ENCODE results near the gene GIGYF1. TPM values are rescaled to one million over a fixed set of nuclear protein-coding genes. Genes with fewer than 3 reads are reported as not detected.
"Not testable (repeated sequence)": the region's sequence is repeated elsewhere in the genome, so short reads cannot be mapped to it uniquely, and the experiment has no call there.

GIGYF1 gene
- total RNA-seq, 1 donor from 2014 or later: 23.5 TPM

DNA sequence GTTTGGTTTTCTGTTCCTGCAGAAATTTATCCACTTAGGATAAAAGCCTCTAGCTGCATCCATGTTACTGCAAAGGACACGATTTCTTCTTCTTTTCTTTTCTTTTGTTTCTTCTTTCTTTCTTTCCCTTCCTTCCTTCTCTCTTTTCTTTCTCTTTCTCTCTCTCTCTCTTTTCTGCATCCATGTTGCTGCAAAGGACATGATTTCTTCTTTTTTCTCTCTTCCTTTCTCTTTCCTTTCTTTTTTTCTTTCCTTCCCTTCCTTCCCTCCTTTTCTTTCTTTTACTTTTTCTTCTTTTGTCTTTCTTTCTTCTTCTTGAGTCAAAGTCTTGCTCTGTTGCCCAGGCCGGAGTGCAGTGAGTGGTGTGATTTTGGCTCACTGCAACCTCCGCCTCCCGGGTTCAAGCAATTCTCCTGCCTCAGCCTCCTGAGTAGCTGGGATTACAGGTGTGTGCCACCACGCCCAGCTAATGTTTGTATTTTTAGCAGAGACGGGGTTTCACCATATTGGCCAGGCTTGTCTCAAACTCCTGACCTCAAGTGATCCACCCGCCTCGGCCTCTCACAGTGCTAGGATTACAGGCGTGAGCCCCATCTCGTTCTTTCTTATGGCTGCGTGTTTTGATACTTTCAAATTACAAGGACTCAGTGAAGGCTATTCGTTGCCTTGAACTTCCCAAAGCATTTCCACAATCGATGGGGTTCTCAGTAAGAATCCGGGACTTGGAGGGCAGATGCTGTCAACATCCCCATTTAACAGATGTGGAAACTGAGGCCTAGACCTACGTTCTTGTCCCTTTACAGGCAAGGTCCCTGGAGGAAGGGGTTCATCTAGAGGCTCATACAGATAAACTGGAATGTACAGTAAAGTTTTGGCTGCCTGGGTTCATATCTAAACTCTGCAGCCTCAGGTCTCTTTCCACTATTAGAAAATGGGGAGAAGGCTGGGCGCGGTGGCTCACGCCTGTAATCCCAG, 22.4 kb downstream of the GIGYF1 start:
- no peaks in the 10 kb centered on the region for H3K27me3 ChIP-seq (ENCODE audit: control insufficient read depth, insufficient read depth, low read length)
- TF ChIP-seq, protein P1, sequence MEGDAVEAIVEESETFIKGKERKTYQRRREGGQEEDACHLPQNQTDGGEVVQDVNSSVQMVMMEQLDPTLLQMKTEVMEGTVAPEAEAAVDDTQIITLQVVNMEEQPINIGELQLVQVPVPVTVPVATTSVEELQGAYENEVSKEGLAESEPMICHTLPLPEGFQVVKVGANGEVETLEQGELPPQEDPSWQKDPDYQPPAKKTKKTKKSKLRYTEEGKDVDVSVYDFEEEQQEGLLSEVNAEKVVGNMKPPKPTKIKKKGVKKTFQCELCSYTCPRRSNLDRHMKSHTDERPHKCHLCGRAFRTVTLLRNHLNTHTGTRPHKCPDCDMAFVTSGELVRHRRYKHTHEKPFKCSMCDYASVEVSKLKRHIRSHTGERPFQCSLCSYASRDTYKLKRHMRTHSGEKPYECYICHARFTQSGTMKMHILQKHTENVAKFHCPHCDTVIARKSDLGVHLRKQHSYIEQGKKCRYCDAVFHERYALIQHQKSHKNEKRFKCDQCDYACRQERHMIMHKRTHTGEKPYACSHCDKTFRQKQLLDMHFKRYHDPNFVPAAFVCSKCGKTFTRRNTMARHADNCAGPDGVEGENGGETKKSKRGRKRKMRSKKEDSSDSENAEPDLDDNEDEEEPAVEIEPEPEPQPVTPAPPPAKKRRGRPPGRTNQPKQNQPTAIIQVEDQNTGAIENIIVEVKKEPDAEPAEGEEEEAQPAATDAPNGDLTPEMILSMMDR (IDR thresholded peaks at IDR 0.05; ENCODE audit: insufficient read depth, low read length, poor library complexity, severe bottlenecking): no peak
- H3K4me3 ChIP-seq (ENCODE audit: low read depth, low read length): no peak overlapping the region
- DNase-seq (ENCODE audit: low read depth): no peak
- no peaks in the 10 kb centered on the region for H3K36me3 ChIP-seq (ENCODE audit: control insufficient read depth, insufficient read depth, low read length)

DNA sequence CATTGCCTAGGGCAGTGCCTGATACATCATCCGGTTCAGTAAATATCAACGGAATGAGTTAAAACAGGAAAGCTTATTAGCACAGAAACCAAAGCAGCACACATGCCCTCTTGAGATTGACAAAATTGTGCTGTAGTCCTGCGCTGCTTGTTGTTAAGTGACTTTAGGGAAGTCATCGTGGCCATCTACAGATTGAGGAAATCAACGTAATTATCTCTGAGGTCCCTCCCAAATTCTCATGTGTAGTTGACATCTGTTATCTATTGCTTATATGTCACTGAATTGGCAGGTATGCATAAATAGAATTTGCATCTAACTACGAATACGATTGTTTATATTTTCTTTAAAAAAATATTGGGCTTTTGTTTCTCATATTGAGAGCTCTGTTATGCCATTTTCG, 24.0 kb downstream of the GIGYF1 start:
- no peaks in the 10 kb centered on the region for H3K27me3 ChIP-seq (ENCODE audit: control insufficient read depth, insufficient read depth, low read length)
- TF ChIP-seq, protein P1 (IDR thresholded peaks at IDR 0.05; ENCODE audit: insufficient read depth, low read length, poor library complexity, severe bottlenecking): no peak
- H3K4me3 ChIP-seq (ENCODE audit: low read depth, low read length): no peak overlapping the region

DNA sequence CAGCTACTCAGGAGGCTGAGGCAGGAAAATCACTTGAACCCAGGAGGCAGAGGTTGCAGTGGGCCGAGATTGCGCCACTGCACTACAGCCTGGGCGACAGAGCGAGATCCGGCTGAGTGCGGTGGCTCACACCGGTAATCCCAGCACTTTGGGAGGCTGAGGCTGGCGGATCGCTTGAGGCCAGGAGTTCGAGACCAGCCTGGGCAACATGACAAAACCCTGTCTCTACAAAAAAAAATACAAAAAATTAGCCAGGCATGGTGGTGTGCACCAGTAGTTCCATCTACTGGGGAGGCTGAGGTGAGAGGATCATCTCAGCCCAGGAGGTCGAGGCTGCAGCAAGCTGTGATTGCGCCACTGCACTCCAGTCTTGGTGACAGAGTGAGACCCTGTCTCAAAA, 24.9 kb downstream of the GIGYF1 start:
- H3K27me3 ChIP-seq (ENCODE audit: control insufficient read depth, insufficient read depth, low read length); DNase-seq (ENCODE audit: low read depth): not testable (repeated sequence)

More for the DNA sequence above, 24.0 kb downstream of the GIGYF1 start:
- DNase-seq (ENCODE audit: low read depth): no peak
- H3K36me3 ChIP-seq (ENCODE audit: control insufficient read depth, insufficient read depth, low read length): no peaks in the 10 kb centered on the region

DNA sequence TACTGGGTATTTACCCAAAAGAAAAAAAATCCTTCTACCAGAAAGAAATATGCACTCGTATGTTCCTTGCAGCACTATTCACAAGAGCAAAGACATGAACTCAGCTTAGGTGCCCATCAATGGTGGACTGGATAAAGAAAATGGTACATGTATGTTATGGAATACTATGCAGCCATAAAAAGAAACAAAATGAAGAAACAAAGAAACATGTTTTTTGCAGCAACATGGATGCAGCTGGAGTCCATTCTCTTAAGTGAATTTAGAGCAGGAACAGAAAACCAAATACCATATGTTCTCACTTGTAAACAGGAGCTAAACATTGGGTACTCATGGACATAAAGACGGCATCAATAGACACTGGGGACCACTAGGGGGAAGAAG, 26.0 kb downstream of the GIGYF1 start:
- no peak overlapping the region for H3K4me3 ChIP-seq (ENCODE audit: low read depth, low read length)
- TF ChIP-seq, protein P1 (IDR thresholded peaks at IDR 0.05; ENCODE audit: insufficient read depth, low read length, poor library complexity, severe bottlenecking): no peak
- no peaks in the 10 kb centered on the region for H3K36me3 ChIP-seq (ENCODE audit: control insufficient read depth, insufficient read depth, low read length)
- no peak for DNase-seq (ENCODE audit: low read depth)
- H3K27me3 ChIP-seq (ENCODE audit: control insufficient read depth, insufficient read depth, low read length): no peaks in the 10 kb centered on the region

More for the DNA sequence above, 24.9 kb downstream of the GIGYF1 start:
- not testable (repeated sequence) for H3K4me3 ChIP-seq (ENCODE audit: low read depth, low read length); H3K36me3 ChIP-seq (ENCODE audit: control insufficient read depth, insufficient read depth, low read length)

DNA sequence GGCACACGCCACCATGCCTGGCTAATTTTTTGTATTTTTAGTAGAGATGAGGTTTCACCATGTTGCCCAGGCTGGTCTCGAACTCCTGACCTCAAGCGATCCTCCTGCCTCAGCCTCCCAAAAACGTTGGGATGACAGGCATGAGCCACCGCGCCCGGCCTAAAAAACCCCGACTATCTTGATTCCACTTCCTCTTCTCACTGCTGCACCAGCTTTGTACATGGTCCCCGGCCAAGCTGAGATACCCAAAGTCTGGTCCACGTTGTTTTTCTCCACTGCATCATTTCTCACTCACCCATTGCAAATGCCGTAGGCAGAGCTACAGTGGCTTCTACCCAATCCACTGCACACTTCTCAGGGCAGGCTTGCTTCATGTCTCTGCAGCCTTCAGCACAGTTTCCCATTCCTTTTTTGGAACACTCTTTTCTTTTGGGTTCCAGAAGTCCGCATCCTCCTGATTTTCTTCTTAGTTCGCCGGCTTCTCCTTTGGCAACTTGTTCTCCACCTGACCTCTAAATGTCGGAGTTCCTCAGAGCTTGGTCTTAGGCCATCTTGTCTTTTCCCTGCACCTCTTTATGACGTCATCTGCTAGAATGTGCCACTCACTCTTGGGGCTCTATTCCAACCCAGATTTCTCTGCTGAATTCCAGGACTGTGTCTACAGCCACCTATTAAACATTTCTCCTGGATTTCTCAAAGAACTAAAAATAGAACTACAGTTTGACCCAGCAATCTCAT, 26.6 kb downstream of the GIGYF1 start:
- H3K36me3 ChIP-seq (ENCODE audit: control insufficient read depth, insufficient read depth, low read length): no peaks in the 10 kb centered on the region
- H3K4me3 ChIP-seq (ENCODE audit: low read depth, low read length): no peak overlapping the region
- TF ChIP-seq, protein P1 (IDR thresholded peaks at IDR 0.05; ENCODE audit: insufficient read depth, low read length, poor library complexity, severe bottlenecking): no peak
- no peak for DNase-seq (ENCODE audit: low read depth)
- H3K27me3 ChIP-seq (ENCODE audit: control insufficient read depth, insufficient read depth, low read length): no peaks in the 10 kb centered on the region

DNA sequence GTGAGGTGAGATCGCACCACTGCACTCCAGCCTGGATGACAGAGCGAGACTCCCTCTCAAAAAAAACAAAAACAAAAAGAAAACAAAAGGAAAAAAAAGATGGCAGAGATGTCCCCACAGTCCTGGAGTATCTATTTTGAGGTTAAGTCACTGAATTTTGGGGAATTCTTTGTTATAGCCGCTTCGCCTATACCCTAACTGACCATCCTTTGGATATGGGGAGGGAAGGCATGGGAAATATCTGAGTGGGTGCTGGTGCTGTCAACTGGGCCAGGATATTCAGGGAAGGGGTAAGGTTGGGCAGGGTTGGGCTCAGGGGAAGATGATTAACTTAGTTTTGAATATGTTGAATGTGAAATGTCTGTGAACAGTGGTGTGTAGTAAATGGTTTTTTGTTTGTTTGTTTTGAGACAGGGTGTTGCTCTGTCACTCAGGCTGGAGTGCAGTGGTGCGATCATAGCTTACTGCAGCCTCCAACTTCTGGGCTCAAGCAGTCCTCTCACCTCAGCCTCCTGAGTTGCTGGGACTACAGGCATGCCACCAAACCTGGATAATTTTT, 28.8 kb downstream of the GIGYF1 start:
- no peak overlapping the region for H3K4me3 ChIP-seq (ENCODE audit: low read depth, low read length)
- H3K36me3 ChIP-seq (ENCODE audit: control insufficient read depth, insufficient read depth, low read length): no peaks in the 10 kb centered on the region
- no peaks in the 10 kb centered on the region for H3K27me3 ChIP-seq (ENCODE audit: control insufficient read depth, insufficient read depth, low read length)
- TF ChIP-seq, protein P1 (IDR thresholded peaks at IDR 0.05; ENCODE audit: insufficient read depth, low read length, poor library complexity, severe bottlenecking): no peak
- DNase-seq (ENCODE audit: low read depth): no peak

DNA sequence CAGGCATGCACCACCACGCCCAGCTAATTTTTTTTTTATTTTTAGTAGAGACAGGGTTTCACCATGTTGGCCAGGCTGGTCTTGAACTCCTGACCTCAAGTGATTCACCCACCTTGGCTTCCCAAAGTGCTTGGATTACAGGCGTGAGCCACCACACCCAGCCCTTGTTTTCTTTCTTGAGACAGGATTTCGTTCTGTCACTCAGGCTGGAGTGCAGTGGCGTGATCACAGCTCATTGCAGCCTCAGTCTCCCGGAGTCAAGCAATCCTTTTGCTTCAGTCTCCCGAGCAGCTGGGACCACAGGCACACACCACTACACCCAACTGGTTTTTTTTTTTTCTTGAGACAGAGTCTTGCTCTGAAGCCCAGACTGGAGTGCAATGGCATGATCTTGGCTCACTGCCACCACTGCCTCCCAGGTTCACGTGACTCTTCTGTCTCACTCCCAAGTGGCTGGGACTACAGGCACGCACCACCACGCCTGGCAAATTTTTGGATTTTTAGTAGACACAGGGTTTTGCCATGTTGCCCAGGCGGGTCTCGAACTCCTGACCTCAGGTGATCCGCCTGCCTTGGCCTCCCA, 31.8 kb downstream of the GIGYF1 start:
- not testable (repeated sequence) for H3K36me3 ChIP-seq (ENCODE audit: control insufficient read depth, insufficient read depth, low read length); DNase-seq (ENCODE audit: low read depth); H3K27me3 ChIP-seq (ENCODE audit: control insufficient read depth, insufficient read depth, low read length); H3K4me3 ChIP-seq (ENCODE audit: low read depth, low read length)

All from kidney epithelial cell (primary cell).